ENCODE results near the gene ATXN1L. TPM values are rescaled to one million over a fixed set of nuclear protein-coding genes. Genes with fewer than 3 reads are reported as not detected.

ATXN1L gene
- total and polyA plus RNA-seq, 4 donors: 5.7 to 15.0 (median 8.5) TPM

GRCh38 chr16:71880176-71880575 is 34.4 kb downstream of the ATXN1L start:
- H3K4me1 ChIP-seq (ENCODE audit: control insufficient read depth in 4 of 4, insufficient read depth in 4 of 4, low read length in 3 of 4): peaks cover 4 to 29% (median 17%) of the 10 kb centered on the region in 4 donors
- TF ChIP-seq RAD21 (IDR thresholded peaks at IDR 0.05) (no peak), FOXA1 (IDR thresholded peaks at IDR 0.05) (no peak), GABPA (IDR thresholded peaks at IDR 0.05 in 1 of 2, conservative IDR thresholded peaks at IDR 0.05 in 1 of 2) (no peak), HNF4A (conservative IDR thresholded peaks at IDR 0.05) (no peak), MAX (IDR thresholded peaks at IDR 0.05) (no peak), HNF4G (IDR thresholded peaks at IDR 0.05) (no peak), CTCF (IDR thresholded peaks at IDR 0.05; ENCODE audit: low read depth, low read length, missing input control) (no peak), YY1 (IDR thresholded peaks at IDR 0.05) (no peak), TAF1 (conservative IDR thresholded peaks at IDR 0.05) (no peak), ATF3 (IDR thresholded peaks at IDR 0.05) (no peak), ZBTB33 (IDR thresholded peaks at IDR 0.05) (no peak), NR2F2 (IDR thresholded peaks at IDR 0.05) (no peak), FOXA2 (IDR thresholded peaks at IDR 0.05) (no peak), JUND (IDR thresholded peaks at IDR 0.05) (no peak), SP1 (IDR thresholded peaks at IDR 0.05) (no peak), REST (IDR thresholded peaks at IDR 0.05) (no peak), EGR1 (IDR thresholded peaks at IDR 0.05; ENCODE audit: low read depth in 2 of 2) (no peak), RXRA (IDR thresholded peaks at IDR 0.05) (no peak)
- no peak overlapping the region for H3K9ac ChIP-seq (ENCODE audit: low read depth in 1 of 2, low read length in 2 of 2)
- DNase-seq (ENCODE audit: low spot score): no peak
- 88% methylated on average over 4 of the region's 4 CpGs for WGBS
- H3K36me3 ChIP-seq (ENCODE audit: control insufficient read depth in 4 of 4, insufficient read depth in 3 of 4, low read depth in 1 of 4, low read length in 3 of 4): peaks cover 0 to 4% (median 3%) of the 10 kb centered on the region in 4 donors
- no peak overlapping the region for H3K4me3 ChIP-seq (ENCODE audit: low read depth in 1 of 3, low read length in 3 of 3)
- no peaks in the 10 kb centered on the region for H3K9me3 ChIP-seq (ENCODE audit: control insufficient read depth in 4 of 4, low read length in 3 of 4)
- no peak overlapping the region for H3K27ac ChIP-seq (ENCODE audit: low read depth in 1 of 2, low read length in 2 of 2)
- no peaks in the 10 kb centered on the region for H3K27me3 ChIP-seq (ENCODE audit: control insufficient read depth in 4 of 4, insufficient read depth in 4 of 4, low read length in 3 of 4)
